ENCODE measurements around the gene SLC9A3.

The SLC9A3 gene

GRCh38 chr5:522116-522515, 2.1 kb downstream of the SLC9A3 start:
- TF ChIP-seq SPI1 (IDR thresholded peaks at IDR 0.05; ENCODE audit: low read depth, low read length), result no peak
- TF ChIP-seq PAX5 (IDR thresholded peaks at IDR 0.05; ENCODE audit: insufficient read depth, low read length, severe bottlenecking), result no peak
- no peak for TF ChIP-seq POLR2AphosphoS5 (IDR thresholded peaks at IDR 0.05; ENCODE audit: low read depth, low read length)
- no peak for TF ChIP-seq POLR2A (IDR thresholded peaks at IDR 0.05; ENCODE audit: low read depth, low read length)
- TF ChIP-seq TAF1 (IDR thresholded peaks at IDR 0.05; ENCODE audit: low read depth, low read length), result no peak
- no peak for TF ChIP-seq POU2F2 (IDR thresholded peaks at IDR 0.05; ENCODE audit: low read depth, low read length)
- no peak for FAIRE-seq
- no peak for DNase-seq (ENCODE audit: insufficient read length, low spot score)

GRCh38 chr5:521680-522079, 2.6 kb downstream of the SLC9A3 start:
- DNase-seq (ENCODE audit: insufficient read length, low spot score) (no peak), FAIRE-seq (no peak)
- no peak for TF ChIP-seq POLR2AphosphoS5 (IDR thresholded peaks at IDR 0.05; ENCODE audit: low read depth, low read length)

- FAIRE-seq, result no peak
- no peak for DNase-seq (ENCODE audit: insufficient read length, low spot score)
- TF ChIP-seq SPI1 (IDR thresholded peaks at IDR 0.05; ENCODE audit: low read depth, low read length) (no peak), POU2F2 (IDR thresholded peaks at IDR 0.05; ENCODE audit: low read depth, low read length) (no peak), POLR2AphosphoS5 (IDR thresholded peaks at IDR 0.05; ENCODE audit: low read depth, low read length) (no peak), PAX5 (IDR thresholded peaks at IDR 0.05; ENCODE audit: insufficient read depth, low read length, severe bottlenecking) (no peak), TAF1 (IDR thresholded peaks at IDR 0.05; ENCODE audit: low read depth, low read length) (no peak), POLR2A (IDR thresholded peaks at IDR 0.05; ENCODE audit: low read depth, low read length) (no peak)
Measured at GRCh38 chr5:520850-521226, 3.4 kb downstream of the SLC9A3 start.

GRCh38 chr5:520196-520849, 3.9 kb downstream of the SLC9A3 start:
- FAIRE-seq (no peak), DNase-seq (ENCODE audit: insufficient read length, low spot score) (no peak)
- no peak for TF ChIP-seq SPI1 (IDR thresholded peaks at IDR 0.05; ENCODE audit: low read depth, low read length)
- no peak for TF ChIP-seq POLR2A (IDR thresholded peaks at IDR 0.05; ENCODE audit: low read depth, low read length)
- TF ChIP-seq POLR2AphosphoS5 (IDR thresholded peaks at IDR 0.05; ENCODE audit: low read depth, low read length), result no peak
- no peak for TF ChIP-seq TAF1 (IDR thresholded peaks at IDR 0.05; ENCODE audit: low read depth, low read length)
- TF ChIP-seq PAX5 (IDR thresholded peaks at IDR 0.05; ENCODE audit: insufficient read depth, low read length, severe bottlenecking), result no peak
- TF ChIP-seq POU2F2 (IDR thresholded peaks at IDR 0.05; ENCODE audit: low read depth, low read length), result no peak

- DNase-seq (ENCODE audit: insufficient read length, low spot score) (no peak), FAIRE-seq (no peak)
- TF ChIP-seq POLR2A (IDR thresholded peaks at IDR 0.05; ENCODE audit: low read depth, low read length), result no peak
Measured at GRCh38 chr5:518721-519120, 5.5 kb downstream of the SLC9A3 start.

- DNase-seq (ENCODE audit: insufficient read length, low spot score) (no peak), FAIRE-seq (no peak)
- no peak for TF ChIP-seq SPI1 (IDR thresholded peaks at IDR 0.05; ENCODE audit: low read depth, low read length)
- no peak for TF ChIP-seq TAF1 (IDR thresholded peaks at IDR 0.05; ENCODE audit: low read depth, low read length)
- TF ChIP-seq PAX5 (IDR thresholded peaks at IDR 0.05; ENCODE audit: insufficient read depth, low read length, severe bottlenecking), result no peak
- TF ChIP-seq POU2F2 (IDR thresholded peaks at IDR 0.05; ENCODE audit: low read depth, low read length), result no peak
Measured at GRCh38 chr5:517535-518100, 6.6 kb downstream of the SLC9A3 start.

- no peak for FAIRE-seq
- no peak for TF ChIP-seq POLR2A (IDR thresholded peaks at IDR 0.05; ENCODE audit: low read depth, low read length)
- no peak for TF ChIP-seq PAX5 (IDR thresholded peaks at IDR 0.05; ENCODE audit: insufficient read depth, low read length, severe bottlenecking)
- TF ChIP-seq TAF1 (IDR thresholded peaks at IDR 0.05; ENCODE audit: low read depth, low read length), result no peak
- no peak for TF ChIP-seq POLR2AphosphoS5 (IDR thresholded peaks at IDR 0.05; ENCODE audit: low read depth, low read length)
- TF ChIP-seq POU2F2 (IDR thresholded peaks at IDR 0.05; ENCODE audit: low read depth, low read length), result no peak
- TF ChIP-seq SPI1 (IDR thresholded peaks at IDR 0.05; ENCODE audit: low read depth, low read length), result no peak
- DNase-seq (ENCODE audit: insufficient read length, low spot score), result no peak
Measured at GRCh38 chr5:516980-517379, 7.3 kb downstream of the SLC9A3 start.

GRCh38 chr5:516338-516925, 7.8 kb downstream of the SLC9A3 start:
- FAIRE-seq (no peak), DNase-seq (ENCODE audit: insufficient read length, low spot score) (no peak)
- TF ChIP-seq TAF1 (IDR thresholded peaks at IDR 0.05; ENCODE audit: low read depth, low read length), result no peak

GRCh38 chr5:515273-515836, 8.9 kb downstream of the SLC9A3 start:
- no peak for TF ChIP-seq POLR2A (IDR thresholded peaks at IDR 0.05; ENCODE audit: low read depth, low read length)
- TF ChIP-seq POU2F2 (IDR thresholded peaks at IDR 0.05; ENCODE audit: low read depth, low read length), result no peak
- no peak for TF ChIP-seq TAF1 (IDR thresholded peaks at IDR 0.05; ENCODE audit: low read depth, low read length)
- TF ChIP-seq PAX5 (IDR thresholded peaks at IDR 0.05; ENCODE audit: insufficient read depth, low read length, severe bottlenecking), result no peak
- TF ChIP-seq POLR2AphosphoS5 (IDR thresholded peaks at IDR 0.05; ENCODE audit: low read depth, low read length), result no peak
- no peak for TF ChIP-seq SPI1 (IDR thresholded peaks at IDR 0.05; ENCODE audit: low read depth, low read length)
- FAIRE-seq, result no peak

GRCh38 chr5:514673-515072, 9.6 kb downstream of the SLC9A3 start:
- TF ChIP-seq POLR2AphosphoS5 (IDR thresholded peaks at IDR 0.05; ENCODE audit: low read depth, low read length) (no peak), SPI1 (IDR thresholded peaks at IDR 0.05; ENCODE audit: low read depth, low read length) (no peak), PAX5 (IDR thresholded peaks at IDR 0.05; ENCODE audit: insufficient read depth, low read length, severe bottlenecking) (no peak), POU2F2 (IDR thresholded peaks at IDR 0.05; ENCODE audit: low read depth, low read length) (no peak), POLR2A (IDR thresholded peaks at IDR 0.05; ENCODE audit: low read depth, low read length) (no peak), TAF1 (IDR thresholded peaks at IDR 0.05; ENCODE audit: low read depth, low read length) (no peak)
- FAIRE-seq, result no peak
- DNase-seq (ENCODE audit: insufficient read length, low spot score), result no peak

More at GRCh38 chr5:515273-515836, 8.9 kb downstream of the SLC9A3 start:
- no peak for DNase-seq (ENCODE audit: insufficient read length, low spot score)
